A549 (cell line): ENCODE results near the gene PLOD2. TPM values are rescaled to one million over a fixed set of nuclear protein-coding genes. Genes with fewer than 3 reads are reported as not detected.

Experiments
- ATAC-seq, 2 experiments: fragments of 200-7000 bp in 1 of 2; fragments of >200 bp in 1 of 2; cut with Nextera tagmentation in 1 of 2; cut with Tn5 transposase in 1 of 2; 3 replicates each; pipeline versions ENCODE4 v1.8.0 to v1.9.1; 2018 to 2020; ENCODE audit warnings: mild to moderate bottlenecking in 1 of 2, moderate library complexity in 1 of 2
- CTCF ChIA-PET: fragments of 300-600 bp; sonication (Branson Sonifier 250); formaldehyde crosslinking; extraction: SDS; loops from one replicate; lab custom pipeline; 2021; ENCODE audit warnings: antibody characterized with exemption, inconsistent platforms; lab: Yijun Ruan, JAX
- POLR2A ChIA-PET: fragments of 350-600 bp; formaldehyde crosslinking; extraction: SDS; loops from one replicate; lab custom pipeline; 2021; ENCODE audit warnings: antibody characterized with exemption, inconsistent platforms; lab: Yijun Ruan, JAX
- DNase-seq, 2 experiments: peaks; one replicate each; pipeline versions ENCODE4 v3.0.0 to v3.0.0-alpha.2; 2011 to 2016; ENCODE audit warnings: low read depth in 1 of 2, low spot score in 1 of 2
- FAIRE-seq: peaks from 2 replicates; lab custom pipeline; 2011; peaks lifted over from hg19 to GRCh38; lab: Jason Lieb, UNC
- H3K27ac ChIP-seq, 2 experiments: fragments of >200 bp; sonication (Bioruptor Twin); formaldehyde crosslinking; 3 replicates each; pipeline ENCODE4 v1.5.1; 2016 to 2017
- H3K4me1 ChIP-seq: fragments of >200 bp; sonication (Bioruptor Twin); formaldehyde crosslinking; 3 replicates; pipeline ENCODE4 v1.6.1; 2016
- H3K4me2 ChIP-seq: fragments of >200 bp; sonication (Bioruptor Twin); formaldehyde crosslinking; 3 replicates; pipeline ENCODE4 v1.6.1; 2016
- H3K4me3 ChIP-seq: fragments of >200 bp; sonication (Bioruptor Twin); formaldehyde crosslinking; 3 replicates; pipeline ENCODE4 v1.5.1; 2016
- H3K9me3 ChIP-seq: fragments of >200 bp; sonication (Bioruptor Twin); formaldehyde crosslinking; 3 replicates; pipeline ENCODE4 v1.6.1; 2016
- EHF ChIP-seq: fragments of 250-450 bp; sonication (Bioruptor Pico); IDR thresholded peaks from 2 replicates; pipeline ENCODE4 v1.5.0; 2020; ENCODE audit warnings: mild to moderate bottlenecking
- HOXB13 ChIP-seq: fragments of 250-450 bp; sonication (Bioruptor Pico); IDR thresholded peaks from 2 replicates; pipeline ENCODE4 v1.5.0; 2020; ENCODE audit warnings: low read depth, mild to moderate bottlenecking, moderate library complexity
- JUNB ChIP-seq: fragments of >200 bp; sonication (Bioruptor Twin); formaldehyde crosslinking; IDR thresholded peaks from 2 replicates; pipeline ENCODE4 v1.6.1; 2016
- KDM1A ChIP-seq: fragments of 200-600 bp; sonication (generic); IDR thresholded peaks from 2 replicates; pipeline ENCODE4 v1.6.1; 2016; ENCODE audit warnings: low read depth, mild to moderate bottlenecking
- KDM5A ChIP-seq: fragments of 200-600 bp; sonication (generic); IDR thresholded peaks from 2 replicates; pipeline ENCODE4 v1.6.1; 2016; ENCODE audit warnings: antibody characterized with exemption, mild to moderate bottlenecking
- MAFK ChIP-seq: fragments of 450-650 bp; IDR thresholded peaks from 2 replicates; pipeline ENCODE4 v1.6.1; 2014; ENCODE audit not compliant: partially characterized antibody
- MAZ ChIP-seq: fragments of 150-350 bp; IDR thresholded peaks from 2 replicates; pipeline ENCODE4 v1.6.1; 2014; ENCODE audit warnings: antibody characterized with exemption, low read depth, low read length, borderline replicate concordance
- PHF8 ChIP-seq: fragments of 200-600 bp; sonication (generic); IDR thresholded peaks from 2 replicates; pipeline ENCODE4 v1.6.1; 2016; ENCODE audit warnings: low read depth, mild to moderate bottlenecking, antibody characterized with exemption, moderate library complexity, borderline replicate concordance
- POLR2AphosphoS2 ChIP-seq: conservative IDR thresholded peaks from 2 replicates; pipeline ENCODE4 v1.6.1; 2012; ENCODE audit warnings: low read length, improper control_type of control experiment, inconsistent platforms
- RAD21 ChIP-seq, 2 experiments: fragments of >200 bp in 1 of 2; sonication (Bioruptor Twin) in 1 of 2; formaldehyde crosslinking in 1 of 2; IDR thresholded peaks in 1 of 2; conservative IDR thresholded peaks in 1 of 2; 2 replicates in 1 of 2; 3 replicates in 1 of 2; pipeline ENCODE4 v1.6.1; 2012 to 2018; ENCODE audit warnings: inconsistent platforms in 1 of 2
- RFX5 ChIP-seq: fragments of 450-650 bp; IDR thresholded peaks from 2 replicates; pipeline ENCODE4 v1.7.1; 2014; ENCODE audit warnings: antibody characterized with exemption, mild to moderate bottlenecking, moderate library complexity
- RNF2 ChIP-seq: fragments of 200-600 bp; sonication (generic); IDR thresholded peaks from 2 replicates; pipeline ENCODE4 v1.6.1; 2016; ENCODE audit warnings: low read depth, mild to moderate bottlenecking, antibody characterized with exemption, moderate library complexity, borderline replicate concordance
- ZC3H11A ChIP-seq: fragments of 450-650 bp; IDR thresholded peaks from 2 replicates; pipeline ENCODE4 v1.6.1; 2014; ENCODE audit warnings: antibody characterized with exemption, mild to moderate bottlenecking
- ZFP36 ChIP-seq: fragments of 450-650 bp; IDR thresholded peaks from 2 replicates; pipeline ENCODE4 v1.6.1; 2014; ENCODE audit warnings: borderline replicate concordance; ENCODE audit not compliant: partially characterized antibody
- ZNF302 ChIP-seq: fragments of 250-450 bp; sonication (Bioruptor Pico); IDR thresholded peaks from 2 replicates; pipeline ENCODE4 v1.9.0; 2021; ENCODE audit warnings: inconsistent platforms, mild to moderate bottlenecking, moderate library complexity
- WGBS: methylation state at CpG from one replicate; pipeline ENCODE4 v1.1.6; 2017; ENCODE audit errors: missing lambda C conversion rate; 5-methylcytosine and 5-hydroxymethylcytosine counted together
- polyA plus RNA-seq, 4 experiments: library from polyadenylated mRNA; depleted of rRNA in 3 of 4; stranded (reverse); fragments of >200 nt; fragmentation: RNase III in 1 of 4; extraction: RNeasy Plus Mini Kit Qiagen cat#74134 plus additional on column Dnase treatment in 1 of 4; gene quantifications; 2 replicates in 3 of 4; 3 replicates in 1 of 4; pipeline ENCODE4 v1.2.3, GENCODE V29; 2011 to 2017
- TF ChIP-seq, protein P1 (sequence below): fragments of 250-450 bp; sonication (Bioruptor Pico); IDR thresholded peaks from 2 replicates; pipeline ENCODE4 v1.5.0; 2020; ENCODE audit warnings: low read depth, mild to moderate bottlenecking, moderate library complexity
- TF ChIP-seq, protein P2 (sequence below): fragments of >200 bp; sonication (Bioruptor Twin); formaldehyde crosslinking; IDR thresholded peaks from 3 replicates; pipeline ENCODE4 v1.6.1; 2016
- TF ChIP-seq, protein P3 (sequence below): IDR thresholded peaks from 2 replicates; pipeline ENCODE4 v1.6.1; 2012
- TF ChIP-seq, protein P4 (sequence below): fragments of 150-350 bp; IDR thresholded peaks from 2 replicates; pipeline ENCODE4 v1.6.1; 2014; ENCODE audit warnings: low read depth, mild to moderate bottlenecking, low read length

Gene PLOD2
- polyA plus RNA-seq, 2 of the 4 experiments (the other 2 are of a cell fraction): 159 to 174 TPM

DNA sequence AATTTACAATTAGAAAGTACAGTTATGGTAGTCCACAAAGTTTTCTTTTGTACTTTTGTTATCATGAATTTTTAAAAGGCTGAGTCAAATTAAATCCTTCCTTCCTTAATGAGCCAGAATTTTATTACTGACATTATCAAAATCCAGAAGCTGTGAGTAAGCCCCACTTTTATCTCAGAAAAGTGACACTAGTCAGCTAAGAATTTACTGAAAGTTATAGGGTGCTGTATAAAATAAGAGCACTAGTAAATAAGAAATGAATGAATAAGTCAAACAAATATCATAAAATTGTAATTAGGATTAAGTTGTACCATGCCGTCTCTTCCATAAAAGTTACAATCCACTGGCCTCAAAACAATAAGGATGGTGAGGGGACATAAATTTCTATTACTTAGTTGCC, 15.3 kb downstream of the PLOD2 start:
- CTCF ChIA-PET: interaction anchor here (0.8 to 3.8 kb wide), 9 partner anchors 9 to 80 kb away, joined by 3 to 19 read pairs (median 3); partner anchors contain the start of gene PLOD2
- FAIRE-seq (no peak), DNase-seq (no peak), ATAC-seq (no peak)
- peaks cover 100% of the 10 kb centered on the region for H3K4me1 ChIP-seq
- POLR2A ChIA-PET: interaction anchor here (1.5 kb wide), 1 partner anchor 15 kb away, joined by 5 read pairs; the partner anchor contains the start of gene PLOD2
- no peak overlapping the region for H3K4me2 ChIP-seq
- H3K4me3 ChIP-seq: no peak overlapping the region
- 98% methylated on average over 1 of the region's 1 CpG for WGBS
- H3K9me3 ChIP-seq: no peaks in the 10 kb centered on the region
- no peak overlapping the region for H3K27ac ChIP-seq
- TF ChIP-seq ZC3H11A: no peak
- TF ChIP-seq, protein P1, sequence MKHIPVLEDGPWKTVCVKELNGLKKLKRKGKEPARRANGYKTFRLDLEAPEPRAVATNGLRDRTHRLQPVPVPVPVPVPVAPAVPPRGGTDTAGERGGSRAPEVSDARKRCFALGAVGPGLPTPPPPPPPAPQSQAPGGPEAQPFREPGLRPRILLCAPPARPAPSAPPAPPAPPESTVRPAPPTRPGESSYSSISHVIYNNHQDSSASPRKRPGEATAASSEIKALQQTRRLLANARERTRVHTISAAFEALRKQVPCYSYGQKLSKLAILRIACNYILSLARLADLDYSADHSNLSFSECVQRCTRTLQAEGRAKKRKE (CRISPR knock-in tag): no peak
- TF ChIP-seq, protein P2, sequence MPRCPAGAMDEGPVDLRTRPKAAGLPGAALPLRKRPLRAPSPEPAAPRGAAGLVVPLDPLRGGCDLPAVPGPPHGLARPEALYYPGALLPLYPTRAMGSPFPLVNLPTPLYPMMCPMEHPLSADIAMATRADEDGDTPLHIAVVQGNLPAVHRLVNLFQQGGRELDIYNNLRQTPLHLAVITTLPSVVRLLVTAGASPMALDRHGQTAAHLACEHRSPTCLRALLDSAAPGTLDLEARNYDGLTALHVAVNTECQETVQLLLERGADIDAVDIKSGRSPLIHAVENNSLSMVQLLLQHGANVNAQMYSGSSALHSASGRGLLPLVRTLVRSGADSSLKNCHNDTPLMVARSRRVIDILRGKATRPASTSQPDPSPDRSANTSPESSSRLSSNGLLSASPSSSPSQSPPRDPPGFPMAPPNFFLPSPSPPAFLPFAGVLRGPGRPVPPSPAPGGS: no peak
- TF ChIP-seq RFX5: no peak
- TF ChIP-seq RNF2: no peak
- no peak for TF ChIP-seq RAD21 (conservative IDR thresholded peaks at IDR 0.05 in 1 of 2, IDR thresholded peaks at IDR 0.05 in 1 of 2)
- TF ChIP-seq, protein P3, sequence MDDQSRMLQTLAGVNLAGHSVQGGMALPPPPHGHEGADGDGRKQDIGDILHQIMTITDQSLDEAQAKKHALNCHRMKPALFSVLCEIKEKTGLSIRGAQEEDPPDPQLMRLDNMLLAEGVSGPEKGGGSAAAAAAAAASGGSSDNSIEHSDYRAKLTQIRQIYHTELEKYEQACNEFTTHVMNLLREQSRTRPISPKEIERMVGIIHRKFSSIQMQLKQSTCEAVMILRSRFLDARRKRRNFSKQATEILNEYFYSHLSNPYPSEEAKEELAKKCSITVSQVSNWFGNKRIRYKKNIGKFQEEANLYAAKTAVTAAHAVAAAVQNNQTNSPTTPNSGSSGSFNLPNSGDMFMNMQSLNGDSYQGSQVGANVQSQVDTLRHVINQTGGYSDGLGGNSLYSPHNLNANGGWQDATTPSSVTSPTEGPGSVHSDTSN: no peak
- TF ChIP-seq EHF (CRISPR knock-in tag): no peak
- TF ChIP-seq, all 56 proteins: peak for 0

GRCh38 chr3:146142757-146143156, 18.2 kb downstream of the PLOD2 start:
- DNase-seq (no peak), FAIRE-seq (no peak), ATAC-seq (peak in 1 of 2 experiments; percentile 40; a peak in 2 of 6 replicates)
- CTCF ChIA-PET: interaction anchor here (1.1 to 1.4 kb wide), 3 partner anchors 15 to 45 kb away, joined by 3 to 4 read pairs (median 3); partner anchors contain the start of gene PLOD2
- POLR2A ChIA-PET: interaction anchor here (1.5 kb wide), 1 partner anchor 18 kb away, joined by 9 read pairs; the partner anchor contains the start of gene PLOD2
- H3K9me3 ChIP-seq: no peaks in the 10 kb centered on the region
- WGBS: 92% methylated on average over 3 of the region's 3 CpGs
- no peak overlapping the region for H3K4me3 ChIP-seq
- no peak overlapping the region for H3K27ac ChIP-seq
- H3K4me2 ChIP-seq: peak overlapping the region; percentile 3; the same call in 2 of the 3 replicates
- no peak for TF ChIP-seq JUNB
- TF ChIP-seq MAFK: peak; percentile 87
- H3K4me1 ChIP-seq: peaks cover 91% of the 10 kb centered on the region

GRCh38 chr3:146139586-146140110, 21.3 kb downstream of the PLOD2 start:
- no peak for ATAC-seq
- WGBS: 89% methylated on average over 3 of the region's 3 CpGs
- H3K4me3 ChIP-seq: no peak overlapping the region
- no peak for TF ChIP-seq RAD21 (conservative IDR thresholded peaks at IDR 0.05 in 1 of 2, IDR thresholded peaks at IDR 0.05 in 1 of 2)
- TF ChIP-seq, protein P4, sequence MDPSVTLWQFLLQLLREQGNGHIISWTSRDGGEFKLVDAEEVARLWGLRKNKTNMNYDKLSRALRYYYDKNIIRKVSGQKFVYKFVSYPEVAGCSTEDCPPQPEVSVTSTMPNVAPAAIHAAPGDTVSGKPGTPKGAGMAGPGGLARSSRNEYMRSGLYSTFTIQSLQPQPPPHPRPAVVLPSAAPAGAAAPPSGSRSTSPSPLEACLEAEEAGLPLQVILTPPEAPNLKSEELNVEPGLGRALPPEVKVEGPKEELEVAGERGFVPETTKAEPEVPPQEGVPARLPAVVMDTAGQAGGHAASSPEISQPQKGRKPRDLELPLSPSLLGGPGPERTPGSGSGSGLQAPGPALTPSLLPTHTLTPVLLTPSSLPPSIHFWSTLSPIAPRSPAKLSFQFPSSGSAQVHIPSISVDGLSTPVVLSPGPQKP: no peak
- no peak for TF ChIP-seq PHF8
- no peak for TF ChIP-seq KDM5A
- no peak for TF ChIP-seq KDM1A
- no peak for TF ChIP-seq HOXB13 (CRISPR knock-in tag)
- TF ChIP-seq MAZ: no peak
- TF ChIP-seq ZFP36: no peak
- no peak for TF ChIP-seq POLR2AphosphoS2
- TF ChIP-seq ZNF302 (CRISPR knock-in tag): no peak
- no peak for DNase-seq
- no peaks in the 10 kb centered on the region for H3K9me3 ChIP-seq
- no peak for FAIRE-seq
- no peak overlapping the region for H3K4me2 ChIP-seq
- POLR2A ChIA-PET: interaction anchor here (1.5 kb wide), 1 partner anchor 22 kb away, joined by 5 read pairs; the partner anchor contains the start of gene PLOD2
- H3K4me1 ChIP-seq: peaks cover 85% of the 10 kb centered on the region
- H3K27ac ChIP-seq: peak overlapping the region in 1 of 2 experiments; percentile 10; a peak in 1 of 6 replicates
- CTCF ChIA-PET: interaction anchor here (1.1 to 1.8 kb wide), 6 partner anchors 9 to 50 kb away, joined by 3 to 7 read pairs (median 4); partner anchors contain the start of gene PLOD2
